Measurements from ENCODE around the gene RAB5IF. TPM values are rescaled to one million over a fixed set of nuclear protein-coding genes. Genes with fewer than 3 reads are reported as not detected.
"Not testable (repeated sequence)": the region's sequence is repeated elsewhere in the genome, so short reads cannot be mapped to it uniquely, and the experiment has no call there.

RAB5IF gene
- total RNA-seq, 2 experiments from 2014 or later, result 73.1 to 76.1 TPM

GRCh38 chr20:36593347-36593929 is 12.1 kb upstream of the RAB5IF start:
- Mint-ChIP-seq H3K4me3 (no peak overlapping the region), H3K36me3 (peaks cover 20% of the 10 kb centered on the region), H3K9me3 (no peaks in the 10 kb centered on the region), H3K27me3 (no peaks in the 10 kb centered on the region), H3K4me1 (peaks cover 38% of the 10 kb centered on the region), H3K27ac (peak overlapping the region; percentile 78)
- ATAC-seq (ENCODE audit: low read depth) (no peak), DNase-seq (no peak)
- POLR2A ChIA-PET, result interaction anchor here (1.3 to 18.2 kb wide), 4 partner anchors 12 to 31 kb away, joined by 3 to 195 read pairs (median 44); partner anchors contain the start of genes RAB5IF and TGIF2

DNA sequence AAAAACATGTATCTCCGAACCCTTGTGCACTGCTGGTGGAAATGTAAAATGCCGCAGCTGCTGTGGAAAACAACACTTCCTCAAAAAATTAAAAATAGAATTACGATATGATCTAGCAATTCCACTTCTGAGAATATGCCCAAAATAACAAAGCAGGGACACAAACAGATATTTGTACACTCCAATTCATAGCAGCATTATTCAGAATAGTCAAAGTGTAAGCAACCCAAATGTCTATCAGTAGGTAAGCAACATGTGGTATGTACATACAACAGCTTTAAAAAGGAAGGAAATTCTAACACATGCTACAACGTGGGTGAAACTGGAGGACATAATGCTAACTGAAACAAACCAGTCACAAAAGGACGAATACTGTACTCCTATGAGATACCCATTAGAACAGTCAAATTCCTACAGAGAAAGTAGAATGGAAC is 5.7 kb upstream of the RAB5IF start:
- peaks cover 3% of the 10 kb centered on the region for H3K36me3 Mint-ChIP-seq
- H3K9me3 Mint-ChIP-seq, result no peaks in the 10 kb centered on the region
- POLR2A ChIA-PET, result interaction anchor here (0.7 to 18.2 kb wide), 3 partner anchors 10 to 26 kb away, joined by 3 to 195 read pairs (median 3); partner anchors contain the start of gene TGIF2
- H3K4me1 Mint-ChIP-seq, result peaks cover 23% of the 10 kb centered on the region
- DNase-seq (no peak), ATAC-seq (ENCODE audit: low read depth) (no peak)
- no peaks in the 10 kb centered on the region for H3K27me3 Mint-ChIP-seq
- H3K27ac Mint-ChIP-seq, result no peak overlapping the region
- no peak overlapping the region for H3K4me3 Mint-ChIP-seq

DNA sequence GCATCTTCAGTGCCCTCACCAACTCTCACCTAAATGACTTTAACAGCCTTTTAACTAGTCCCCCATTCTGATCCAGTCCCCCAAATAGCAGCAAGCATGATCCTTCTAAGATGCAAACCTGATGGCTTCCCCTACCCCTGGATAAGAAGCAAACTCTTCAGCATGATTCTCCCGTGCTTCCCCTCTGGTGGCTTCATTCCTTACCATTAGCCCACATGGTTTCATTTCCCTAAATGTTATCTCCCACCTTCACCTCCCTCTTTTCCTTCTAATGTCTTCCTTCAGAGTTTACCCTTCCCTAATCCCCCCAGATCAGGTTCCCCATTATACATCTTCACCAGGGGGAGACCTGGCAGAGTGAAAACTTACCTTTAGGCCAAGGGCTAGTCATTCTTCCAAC is 4.0 kb upstream of the RAB5IF start:
- no peak for DNase-seq
- no peaks in the 10 kb centered on the region for H3K27me3 Mint-ChIP-seq
- peaks cover 3% of the 10 kb centered on the region for H3K36me3 Mint-ChIP-seq

DNA sequence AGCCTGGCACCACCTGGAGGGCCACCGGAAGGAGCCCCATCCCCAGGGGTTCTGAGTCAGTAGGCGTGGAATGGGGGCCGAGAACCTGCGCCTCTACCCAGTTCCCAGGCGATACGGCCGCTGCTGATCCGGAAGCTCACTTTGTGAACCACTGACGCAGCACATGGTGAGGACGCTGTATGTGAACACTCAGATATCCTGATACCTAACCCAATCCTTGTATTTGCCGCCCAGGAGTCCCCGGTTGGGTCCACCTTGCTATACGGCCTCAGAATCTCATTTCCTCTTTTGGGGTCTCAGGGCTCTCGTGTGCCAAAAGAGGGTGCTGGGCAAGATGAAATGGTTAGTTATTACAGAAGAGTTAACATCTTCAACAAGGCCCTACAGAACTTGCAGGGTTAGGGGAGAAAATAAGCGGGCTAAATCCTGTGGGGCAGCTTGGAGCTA is 604 bp upstream of the RAB5IF start:
- peaks cover 9% of the 10 kb centered on the region for H3K36me3 Mint-ChIP-seq
- H3K4me3 Mint-ChIP-seq, result peak overlapping the region; percentile 98
- H3K27me3 Mint-ChIP-seq, result no peaks in the 10 kb centered on the region
- POLR2A ChIA-PET, result interaction anchor here (0.7 to 4.3 kb wide), 18 partner anchors 9 to 941 kb away, joined by 3 to 66 read pairs (median 8); partner anchors contain the start of genes SLA2 and TGIF2
- H3K4me1 Mint-ChIP-seq, result peaks cover 24% of the 10 kb centered on the region
- H3K9me3 Mint-ChIP-seq, result no peaks in the 10 kb centered on the region
- H3K27ac Mint-ChIP-seq, result peak overlapping the region; percentile 98
- DNase-seq, result peak; percentile 67
- peak; percentile 17 for ATAC-seq (ENCODE audit: low read depth)

More for the DNA sequence above, 4.0 kb upstream of the RAB5IF start:
- ATAC-seq (ENCODE audit: low read depth), result no peak
- Mint-ChIP-seq H3K4me3 (no peak overlapping the region), H3K4me1 (peaks cover 18% of the 10 kb centered on the region), H3K27ac (peak overlapping the region; percentile 14), H3K9me3 (no peaks in the 10 kb centered on the region)
- POLR2A ChIA-PET, result interaction anchor here (18.2 kb wide), 1 partner anchor 27 kb away, joined by 195 read pairs; the partner anchor contains the start of gene TGIF2

GRCh38 chr20:36606158-36607066 is 833 bp downstream of the RAB5IF start:
- peak overlapping the region; percentile 98 for H3K27ac Mint-ChIP-seq
- peaks cover 14% of the 10 kb centered on the region for H3K36me3 Mint-ChIP-seq
- peaks cover 25% of the 10 kb centered on the region for H3K4me1 Mint-ChIP-seq
- POLR2A ChIA-PET, result interaction anchor here (0.8 to 4.3 kb wide), 21 partner anchors 8 to 257 kb away, joined by 3 to 66 read pairs (median 8); partner anchors contain the start of genes SLA2 and TGIF2
- no peaks in the 10 kb centered on the region for H3K27me3 Mint-ChIP-seq
- ATAC-seq (ENCODE audit: low read depth) (no peak), DNase-seq (no peak)
- peak overlapping the region; percentile 98 for H3K4me3 Mint-ChIP-seq
- no peaks in the 10 kb centered on the region for H3K9me3 Mint-ChIP-seq

DNA sequence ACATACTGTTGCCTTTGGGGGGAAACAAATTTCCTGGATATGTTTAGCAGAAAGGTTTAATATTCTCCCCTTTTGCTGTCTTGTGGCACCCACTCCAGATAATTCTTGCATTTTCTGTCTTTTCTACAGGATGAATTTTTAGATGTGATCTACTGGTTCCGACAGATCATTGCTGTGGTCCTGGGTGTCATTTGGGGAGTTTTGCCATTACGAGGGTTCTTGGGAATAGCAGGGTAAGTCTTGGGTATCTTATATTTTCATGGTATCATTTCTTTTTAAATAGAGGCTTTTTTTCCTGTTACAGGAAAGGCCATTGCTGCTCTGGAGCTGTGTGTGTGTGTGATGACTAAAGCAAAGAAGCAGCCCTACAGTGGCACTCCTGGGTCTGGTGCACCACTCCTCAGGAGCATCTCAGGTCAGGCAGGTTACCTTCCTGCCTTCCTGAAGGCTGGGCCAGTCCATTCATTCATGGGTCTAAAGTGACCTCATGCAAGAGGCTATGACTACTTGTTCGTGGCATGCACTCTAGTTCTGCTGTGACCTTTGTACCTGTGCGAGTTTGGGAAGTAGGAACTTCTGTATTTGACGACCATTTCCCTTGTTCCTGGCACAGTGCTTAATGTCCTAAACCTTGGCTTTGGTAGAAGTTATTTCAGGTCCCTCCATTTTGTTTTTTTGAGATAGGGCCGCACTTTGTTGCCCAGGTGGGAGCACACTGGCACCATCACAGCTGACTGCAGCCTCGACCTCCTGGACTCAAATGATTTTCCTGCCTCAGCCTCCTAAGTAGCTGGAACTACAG is 2.2 kb downstream of the RAB5IF start:
- peak overlapping the region; percentile 98 for H3K4me3 Mint-ChIP-seq
- POLR2A ChIA-PET, result interaction anchor here (0.7 to 4.3 kb wide), 6 partner anchors 29 to 137 kb away, joined by 4 to 66 read pairs (median 7); partner anchors contain the start of genes SLA2 and TGIF2
- H3K27me3 Mint-ChIP-seq, result no peaks in the 10 kb centered on the region
- H3K4me1 Mint-ChIP-seq, result peaks cover 29% of the 10 kb centered on the region
- H3K27ac Mint-ChIP-seq, result peak overlapping the region; percentile 98
- no peak for DNase-seq
- H3K36me3 Mint-ChIP-seq, result peaks cover 23% of the 10 kb centered on the region
- no peaks in the 10 kb centered on the region for H3K9me3 Mint-ChIP-seq
- no peak for ATAC-seq (ENCODE audit: low read depth)

- Mint-ChIP-seq H3K27ac (peak overlapping the region; percentile 21), H3K4me1 (peaks cover 34% of the 10 kb centered on the region), H3K36me3 (peaks cover 24% of the 10 kb centered on the region)
- not testable (repeated sequence) for H3K9me3 Mint-ChIP-seq; ATAC-seq (ENCODE audit: low read depth); H3K4me3 Mint-ChIP-seq; DNase-seq; H3K27me3 Mint-ChIP-seq
- POLR2A ChIA-PET, result interaction anchor here (0.6 to 2.0 kb wide), 5 partner anchors 13 to 413 kb away, joined by 4 to 12 read pairs (median 4); partner anchors contain the start of gene SLA2
Measured at GRCh38 chr20:36608388-36608728, 2.8 kb downstream of the RAB5IF start.

DNA sequence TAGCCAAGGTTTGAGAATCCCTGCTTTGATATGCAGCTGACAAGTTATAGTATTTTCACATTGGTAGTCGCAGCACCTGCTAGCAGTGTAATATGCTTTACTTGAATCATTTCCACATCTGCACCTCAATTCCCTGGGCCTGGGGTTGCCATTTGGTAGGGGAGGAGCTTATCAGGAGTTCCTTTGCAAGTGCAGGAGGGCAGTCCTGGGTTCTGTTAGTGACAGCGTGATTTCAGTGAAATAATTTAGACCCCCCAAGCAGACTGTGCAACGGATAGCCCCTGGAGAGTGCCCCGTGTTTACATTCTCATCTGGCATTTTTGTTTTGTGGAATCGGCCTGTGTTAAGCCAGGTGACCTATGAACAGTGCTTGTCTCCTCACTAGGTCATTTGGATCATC is 6.0 kb downstream of the RAB5IF start:
- H3K4me1 Mint-ChIP-seq, result peaks cover 33% of the 10 kb centered on the region
- H3K36me3 Mint-ChIP-seq, result peaks cover 27% of the 10 kb centered on the region
- H3K27ac Mint-ChIP-seq, result peak overlapping the region; percentile 6
- no peaks in the 10 kb centered on the region for H3K9me3 Mint-ChIP-seq
- POLR2A ChIA-PET, result interaction anchor here (0.6 to 1.9 kb wide), 5 partner anchors 31 to 144 kb away, joined by 3 to 8 read pairs (median 3); no protein-coding TSS in a partner anchor
- ATAC-seq (ENCODE audit: low read depth), result no peak
- no peak for DNase-seq
- no peak overlapping the region for H3K4me3 Mint-ChIP-seq
- H3K27me3 Mint-ChIP-seq, result no peaks in the 10 kb centered on the region

GRCh38 chr20:36613974-36614373 is 8.4 kb downstream of the RAB5IF start:
- no peak for ATAC-seq (ENCODE audit: low read depth)
- Mint-ChIP-seq H3K27me3 (no peaks in the 10 kb centered on the region), H3K9me3 (no peaks in the 10 kb centered on the region), H3K27ac (peak overlapping the region; percentile 13), H3K4me3 (no peak overlapping the region), H3K36me3 (peaks cover 23% of the 10 kb centered on the region), H3K4me1 (peaks cover 22% of the 10 kb centered on the region)
- POLR2A ChIA-PET, result interaction anchor here (0.6 to 2.0 kb wide), 9 partner anchors 8 to 160 kb away, joined by 3 to 8 read pairs (median 4); partner anchors contain the start of genes RAB5IF and SLA2
- DNase-seq, result no peak

DNA sequence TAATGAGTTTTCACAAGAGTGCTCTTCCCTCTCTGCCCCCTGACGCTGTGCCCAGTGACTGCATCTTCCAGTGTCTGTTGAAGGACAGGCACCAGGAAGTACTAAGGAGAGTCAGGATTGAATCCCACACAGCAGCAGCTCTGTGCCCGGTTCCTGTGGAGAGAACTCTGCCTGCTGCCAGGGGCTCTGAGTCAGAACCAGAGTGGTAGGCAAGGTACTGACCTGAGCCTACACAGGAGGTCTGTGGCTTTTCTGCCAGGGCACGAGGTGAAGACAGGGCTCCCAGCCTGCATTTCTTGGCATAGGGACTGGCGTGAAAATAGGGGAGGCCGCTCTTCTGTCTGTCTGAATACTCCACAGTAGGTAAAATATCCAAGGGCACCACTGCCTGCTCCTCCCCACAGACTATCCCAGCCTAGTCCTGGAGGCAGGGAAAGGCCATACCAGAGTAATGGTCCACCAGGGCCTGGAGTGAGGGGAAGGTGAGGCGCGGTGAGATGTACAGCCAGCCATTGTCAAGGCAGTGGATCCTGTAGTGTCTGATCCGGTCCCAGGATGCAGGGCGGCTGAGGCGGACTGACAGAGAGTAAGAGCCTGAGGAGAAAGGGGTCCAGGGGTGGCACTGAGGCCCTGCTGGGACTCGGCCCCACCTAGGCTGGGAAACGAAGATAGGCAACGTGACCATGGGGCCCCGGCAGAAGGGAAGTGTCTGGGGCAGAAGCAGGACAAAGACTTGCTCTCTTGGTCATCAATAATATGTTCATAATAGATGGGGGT is 9.4 kb downstream of the RAB5IF start:
- no peak for ATAC-seq (ENCODE audit: low read depth)
- no peak for DNase-seq
- POLR2A ChIA-PET, result interaction anchor here (1.0 to 1.4 kb wide), 5 partner anchors 11 to 159 kb away, joined by 3 to 6 read pairs (median 4); no protein-coding TSS in a partner anchor
- peaks cover 20% of the 10 kb centered on the region for H3K36me3 Mint-ChIP-seq
- H3K27ac Mint-ChIP-seq, result peak overlapping the region; percentile 13
- H3K4me1 Mint-ChIP-seq, result peaks cover 22% of the 10 kb centered on the region
- no peaks in the 10 kb centered on the region for H3K27me3 Mint-ChIP-seq
- H3K4me3 Mint-ChIP-seq, result no peak overlapping the region
- no peaks in the 10 kb centered on the region for H3K9me3 Mint-ChIP-seq

- POLR2A ChIA-PET, result no interaction called here
- H3K27me3 Mint-ChIP-seq, result no peaks in the 10 kb centered on the region
- H3K9me3 Mint-ChIP-seq, result no peaks in the 10 kb centered on the region
- H3K36me3 Mint-ChIP-seq, result peaks cover 24% of the 10 kb centered on the region
- ATAC-seq (ENCODE audit: low read depth), result no peak
- peak overlapping the region; percentile 54 for H3K27ac Mint-ChIP-seq
- peaks cover 23% of the 10 kb centered on the region for H3K4me1 Mint-ChIP-seq
- no peak overlapping the region for H3K4me3 Mint-ChIP-seq
- no peak for DNase-seq
Measured at GRCh38 chr20:36620917-36621316, 15.3 kb downstream of the RAB5IF start.

DNA sequence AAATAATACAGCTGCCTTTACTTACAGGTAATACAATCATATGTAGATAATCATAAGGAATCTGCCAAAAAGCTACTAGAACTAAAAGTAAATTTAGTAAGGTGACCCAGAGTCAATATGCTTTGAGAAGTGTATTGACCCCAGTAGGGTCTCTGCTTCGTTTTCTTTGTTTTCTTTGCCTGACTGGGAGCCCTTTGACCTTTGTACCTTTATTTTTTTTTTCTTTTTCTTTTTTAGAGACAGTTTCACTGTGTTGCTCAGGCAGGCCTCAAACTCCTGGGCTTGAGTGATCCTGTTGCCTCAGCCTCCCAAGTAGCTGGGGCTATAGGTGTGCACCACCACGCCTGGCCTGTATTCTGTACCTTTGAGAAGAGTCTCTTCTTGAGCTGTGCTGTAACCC is 17.9 kb downstream of the RAB5IF start:
- Mint-ChIP-seq H3K27me3 (no peaks in the 10 kb centered on the region), H3K4me3 (no peak overlapping the region), H3K9me3 (no peaks in the 10 kb centered on the region), H3K27ac (peak overlapping the region; percentile 81), H3K4me1 (peaks cover 35% of the 10 kb centered on the region), H3K36me3 (peaks cover 36% of the 10 kb centered on the region)
- ATAC-seq (ENCODE audit: low read depth) (no peak), DNase-seq (no peak)
- POLR2A ChIA-PET, result interaction anchor here (0.8 to 5.1 kb wide), 4 partner anchors 11 to 21 kb away, joined by 3 to 40 read pairs (median 12); partner anchors contain the start of genes RAB5IF and SLA2

All from activated naive CD8-positive, alpha-beta T cell treated with anti-CD3 and anti-CD28 coated beads, Interleukin-2, amount 10 ng/mL, durations not matched to agents 7 days and 5 days (primary cell).